ENCODE results near the gene INTS6.

The INTS6 gene

GRCh38 chr13:51452361-51453206 lies at the start of gene INTS6:
INTS6 (minus strand) TSS chr13:51453036; CDS start chr13:51452525, 511 bp downstream.
- DNase-seq = peak; percentile 100

- no peak for DNase-seq
Measured at GRCh38 chr13:51502153-51502651, 49.4 kb upstream of the INTS6 start.

- DNase-seq = peak; percentile 49
Measured at GRCh38 chr13:51501592-51502152, 48.8 kb upstream of the INTS6 start.

GRCh38 chr13:51501096-51501495 lies 48.3 kb upstream of the INTS6 start:
- DNase-seq = no peak

GRCh38 chr13:51500687-51501086 lies 47.9 kb upstream of the INTS6 start:
- no peak for DNase-seq

GRCh38 chr13:51499841-51500240 lies 47.0 kb upstream of the INTS6 start:
- no peak for DNase-seq

- no peak for DNase-seq
Measured at GRCh38 chr13:51495316-51495715, 42.5 kb upstream of the INTS6 start.

GRCh38 chr13:51494156-51494555 lies 41.3 kb upstream of the INTS6 start:
- no peak for DNase-seq

- DNase-seq = no peak
Measured at GRCh38 chr13:51488212-51488611, 35.4 kb upstream of the INTS6 start.

- no peak for DNase-seq
Measured at GRCh38 chr13:51481656-51482055, 28.8 kb upstream of the INTS6 start.

GRCh38 chr13:51479199-51479523 lies 26.3 kb upstream of the INTS6 start:
- DNase-seq = no peak

GRCh38 chr13:51478418-51479198 lies 25.8 kb upstream of the INTS6 start:
- DNase-seq = no peak

GRCh38 chr13:51477653-51478324 lies 25.0 kb upstream of the INTS6 start:
- DNase-seq = no peak

- no peak for DNase-seq
Measured at GRCh38 chr13:51477149-51477548, 24.3 kb upstream of the INTS6 start.

- DNase-seq = peak; percentile 13
Measured at GRCh38 chr13:51475727-51476501, 23.1 kb upstream of the INTS6 start.

- DNase-seq = no peak
Measured at GRCh38 chr13:51469790-51470189, 17.0 kb upstream of the INTS6 start.

- DNase-seq = no peak
Measured at GRCh38 chr13:51467730-51468129, 14.9 kb upstream of the INTS6 start.

- no peak for DNase-seq
Measured at GRCh38 chr13:51465124-51465523, 12.3 kb upstream of the INTS6 start.

GRCh38 chr13:51457086-51457815 lies 4.4 kb upstream of the INTS6 start:
- no peak for DNase-seq

GRCh38 chr13:51456510-51456909 lies 3.7 kb upstream of the INTS6 start:
- no peak for DNase-seq

GRCh38 chr13:51455532-51455931 lies 2.7 kb upstream of the INTS6 start:
- DNase-seq = no peak
